Pancreas (tissue), 10 donors: ENCODE data around the gene ACOT7. TPM values are rescaled to one million over a fixed set of nuclear protein-coding genes. Genes with fewer than 3 reads are reported as not detected.

Source experiments
- ATAC-seq, 4 donors: fragments of 200-7000 bp; cut with Tn5 transposase; one replicate each; pipeline versions ENCODE4 v1.8.0 to v1.9.1; 2020; ENCODE audit warnings: mild to moderate bottlenecking in 4 of 4, moderate library complexity in 4 of 4
- DNase-seq, 6 donors: peaks; one replicate each; pipeline ENCODE4 v3.0.0-alpha.2; 2020
- FAIRE-seq: peaks from 2 replicates; lab custom pipeline; 2012; peaks lifted over from hg19 to GRCh38; lab: Jason Lieb, UNC
- H3K27ac ChIP-seq, 4 donors: fragments of 200-600 bp; sonication (generic); 1 replicate in 3 of 4; 2 replicates in 1 of 4; pipeline versions ENCODE4 v1.5.0 to v1.8.0; 2020
- H3K27me3 ChIP-seq, 4 donors: fragments of 200-600 bp; one replicate each; pipeline ENCODE4 v1.8.0; 2021
- H3K36me3 ChIP-seq, 3 donors: fragments of 200-600 bp; sonication (generic) in 1 of 3; one replicate each; pipeline versions ENCODE4 v1.5.0 to v1.8.0; 2020 to 2021
- H3K4me1 ChIP-seq, 3 donors: fragments of 200-600 bp; one replicate each; pipeline ENCODE4 v1.8.0; 2021
- H3K4me3 ChIP-seq, 4 donors: fragments of 200-600 bp; sonication (generic) in 2 of 4; one replicate each; pipeline versions ENCODE4 v1.5.0 to v1.8.0; 2020 to 2021
- H3K9me3 ChIP-seq, 4 donors: fragments of 200-600 bp; one replicate each; pipeline ENCODE4 v1.8.0; 2021
- WGBS, 2 donors: extraction: QIAGEN DNeasy Blood & Tissue Kit; methylation state at CpG; one replicate each; pipeline ENCODE4 v1.1.7; 2013; 5-methylcytosine and 5-hydroxymethylcytosine counted together
- intact Hi-C, 3 donors: fragments of 100-400 bp; cut with DNase I; formaldehyde crosslinking; loops; one replicate each; pipeline versions ENCODE4 v1.11.1 to v1.14.2; 2022
- polyA plus RNA-seq, 2 donors: library from polyadenylated mRNA; stranded (reverse); fragments of 200-250 nt; gene quantifications; one replicate each; pipeline ENCODE4 v1.2.3, GENCODE V29; 2013
- total RNA-seq, 6 donors: library from RNA; stranded (reverse); fragmentation: NEBNext Ultra II Directional in 4 of 6; extraction: Animal tissue kit (Norgen Biotek cat#: 25700) in 4 of 6; gene quantifications; one replicate each; pipeline versions ENCODE4 v1.2.1 to v1.2.4, GENCODE V29; 2021 to 2023
- TF ChIP-seq, protein P1 (sequence below), 4 donors: fragments of 200-600 bp; sonication (generic) in 3 of 4; IDR thresholded peaks; one replicate each; pipeline versions ENCODE4 v1.5.0 to v1.8.0; 2021; ENCODE audit warnings: antibody characterized with exemption in 4 of 4
- donor health status: healthy with polysubstance abuse.
- donor health status: DM: no; HTN: no; CAD: no; lungs with moderate emphysema.
- donor health status: DM: no; HTN: no; CAD: no.
- donor health status: control.
- donor health status: control.
- donor health status: Bipolar disorder and iron deficiency.
- donor health status: DM: yes; HTN: yes; CAD: no.
- donor health status: DM: no; HTN: no; CAD: no.
- donor health status: DM: no; HTN: no; CAD: no.
- donor health status: DM: yes; HTN: yes; CAD: no.

The ACOT7 gene
- total and polyA plus RNA-seq, 8 donors: 3.1 to 7.6 (median 5.2) TPM

DNA sequence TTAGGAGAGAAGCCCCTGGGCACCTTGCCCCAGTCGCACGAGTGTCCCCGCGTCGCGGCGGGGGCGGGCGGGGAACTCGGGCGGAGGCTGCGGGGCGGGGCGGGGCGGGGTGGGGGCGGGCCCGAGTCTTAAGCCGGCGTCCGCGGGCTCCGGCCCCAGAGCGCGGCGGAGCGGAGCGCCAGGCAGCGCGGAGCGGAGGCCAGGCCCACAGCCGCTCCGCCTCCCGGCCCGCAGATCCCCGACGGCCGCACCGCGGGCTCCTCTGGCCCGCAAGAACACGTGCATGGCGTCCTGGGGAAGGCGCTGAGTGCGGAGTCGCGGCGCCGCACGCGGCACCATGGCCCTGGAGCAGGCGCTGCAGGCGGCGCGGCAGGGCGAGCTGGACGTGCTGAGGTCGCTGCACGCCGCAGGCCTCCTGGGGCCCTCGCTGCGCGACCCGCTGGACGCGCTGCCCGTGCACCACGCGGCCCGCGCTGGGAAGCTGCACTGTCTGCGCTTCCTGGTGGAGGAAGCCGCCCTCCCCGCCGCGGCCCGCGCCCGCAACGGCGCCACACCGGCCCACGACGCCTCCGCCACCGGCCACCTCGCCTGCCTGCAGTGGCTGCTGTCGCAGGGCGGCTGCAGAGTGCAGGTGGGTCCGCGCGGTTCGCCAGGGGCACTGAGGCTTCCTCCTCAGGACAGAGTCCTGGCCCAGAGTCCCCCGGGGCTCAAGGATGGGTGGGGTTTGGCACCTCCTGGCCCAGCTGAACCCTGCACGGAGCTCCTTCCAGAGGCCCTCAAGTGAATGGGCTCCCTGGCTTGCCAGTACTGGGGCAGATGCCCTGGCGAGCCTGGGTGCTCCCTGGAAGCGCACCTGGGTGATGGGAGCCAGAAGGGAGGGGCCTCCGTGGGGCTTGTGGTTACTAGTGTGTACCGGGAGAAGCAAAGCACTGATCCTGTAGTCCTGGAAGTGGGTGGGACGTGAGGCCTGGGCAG, 31.3 kb upstream of the ACOT7 start, which contains the start of gene ESPN:
ESPN (plus strand) TSS at position 158 of the 975 bp plus-strand sequence; CDS start at position 338, 180 bp downstream.
- Histone ChIP-seq H3K4me3 (peak within 1 kb of the TSS in 1 of 4 donors; percentile 25), H3K9me3 (no peaks in the 10 kb centered on the region), H3K27ac (no peak within 1 kb of the TSS), H3K4me1 (peaks cover under 1 to 10% (median 7%) of the 10 kb centered on the region in 3 donors), H3K36me3 (no peaks in the 10 kb centered on the region), H3K27me3 (peaks cover 0 to 21% (median 8%) of the 10 kb centered on the region in 4 donors)
- intact Hi-C loops: no loop called here
- FAIRE-seq: no peak
- WGBS, 2 donors: 7 to 8% methylated on average over 80 to 99 of the region's 99 CpGs
- ATAC-seq: peak; percentile 20 to 37 (median 25)
- TF ChIP-seq, protein P1, sequence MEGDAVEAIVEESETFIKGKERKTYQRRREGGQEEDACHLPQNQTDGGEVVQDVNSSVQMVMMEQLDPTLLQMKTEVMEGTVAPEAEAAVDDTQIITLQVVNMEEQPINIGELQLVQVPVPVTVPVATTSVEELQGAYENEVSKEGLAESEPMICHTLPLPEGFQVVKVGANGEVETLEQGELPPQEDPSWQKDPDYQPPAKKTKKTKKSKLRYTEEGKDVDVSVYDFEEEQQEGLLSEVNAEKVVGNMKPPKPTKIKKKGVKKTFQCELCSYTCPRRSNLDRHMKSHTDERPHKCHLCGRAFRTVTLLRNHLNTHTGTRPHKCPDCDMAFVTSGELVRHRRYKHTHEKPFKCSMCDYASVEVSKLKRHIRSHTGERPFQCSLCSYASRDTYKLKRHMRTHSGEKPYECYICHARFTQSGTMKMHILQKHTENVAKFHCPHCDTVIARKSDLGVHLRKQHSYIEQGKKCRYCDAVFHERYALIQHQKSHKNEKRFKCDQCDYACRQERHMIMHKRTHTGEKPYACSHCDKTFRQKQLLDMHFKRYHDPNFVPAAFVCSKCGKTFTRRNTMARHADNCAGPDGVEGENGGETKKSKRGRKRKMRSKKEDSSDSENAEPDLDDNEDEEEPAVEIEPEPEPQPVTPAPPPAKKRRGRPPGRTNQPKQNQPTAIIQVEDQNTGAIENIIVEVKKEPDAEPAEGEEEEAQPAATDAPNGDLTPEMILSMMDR (IDR thresholded peaks at IDR 0.05): no peak
- peak in 1 of 6 donors; percentile 70 for DNase-seq

DNA sequence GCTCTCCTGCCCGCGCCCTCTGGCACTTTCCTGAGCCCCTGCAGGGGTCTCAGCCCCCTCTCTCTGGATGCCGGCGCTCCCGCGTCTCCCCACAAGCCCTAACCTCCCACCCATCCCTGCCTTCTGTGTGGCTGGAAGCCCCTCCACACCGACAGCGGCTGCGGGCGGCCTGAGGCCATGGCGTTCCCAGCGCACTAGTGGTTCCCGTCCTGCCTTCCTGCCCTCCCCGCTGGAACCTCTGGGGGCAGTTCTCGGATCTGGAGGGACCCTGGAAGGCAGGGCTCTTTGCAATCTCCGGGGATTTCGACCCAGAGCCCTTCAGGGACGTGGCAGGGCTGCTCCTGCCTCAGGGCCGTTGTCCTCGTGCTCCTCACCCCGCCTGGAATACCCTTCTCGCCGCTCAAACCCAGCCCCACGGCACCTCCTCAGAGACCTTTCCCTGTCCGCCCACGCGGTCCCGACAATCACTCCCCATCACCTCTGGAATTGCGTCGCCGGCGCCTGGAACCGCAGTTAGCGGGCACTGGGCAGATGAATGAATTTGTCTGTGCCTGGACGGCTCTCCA, 30.5 kb upstream of the ACOT7 start:
- no peak overlapping the region for H3K27ac ChIP-seq
- ATAC-seq (no peak), DNase-seq (peak in 1 of 6 donors; percentile 66), FAIRE-seq (no peak)
- H3K36me3 ChIP-seq: no peaks in the 10 kb centered on the region
- H3K4me3 ChIP-seq: peak overlapping the region in 1 of 4 donors; percentile 25
- H3K4me1 ChIP-seq: peaks cover 7 to 16% (median 8%) of the 10 kb centered on the region in 3 donors
- H3K9me3 ChIP-seq: no peaks in the 10 kb centered on the region
- H3K27me3 ChIP-seq: peaks cover 0 to 29% (median 10%) of the 10 kb centered on the region in 4 donors
- TF ChIP-seq, protein P1 (IDR thresholded peaks at IDR 0.05): no peak
- intact Hi-C loops: no loop called here
- WGBS, 2 donors: 8 to 9% methylated on average over 35 of the region's 35 CpGs

DNA sequence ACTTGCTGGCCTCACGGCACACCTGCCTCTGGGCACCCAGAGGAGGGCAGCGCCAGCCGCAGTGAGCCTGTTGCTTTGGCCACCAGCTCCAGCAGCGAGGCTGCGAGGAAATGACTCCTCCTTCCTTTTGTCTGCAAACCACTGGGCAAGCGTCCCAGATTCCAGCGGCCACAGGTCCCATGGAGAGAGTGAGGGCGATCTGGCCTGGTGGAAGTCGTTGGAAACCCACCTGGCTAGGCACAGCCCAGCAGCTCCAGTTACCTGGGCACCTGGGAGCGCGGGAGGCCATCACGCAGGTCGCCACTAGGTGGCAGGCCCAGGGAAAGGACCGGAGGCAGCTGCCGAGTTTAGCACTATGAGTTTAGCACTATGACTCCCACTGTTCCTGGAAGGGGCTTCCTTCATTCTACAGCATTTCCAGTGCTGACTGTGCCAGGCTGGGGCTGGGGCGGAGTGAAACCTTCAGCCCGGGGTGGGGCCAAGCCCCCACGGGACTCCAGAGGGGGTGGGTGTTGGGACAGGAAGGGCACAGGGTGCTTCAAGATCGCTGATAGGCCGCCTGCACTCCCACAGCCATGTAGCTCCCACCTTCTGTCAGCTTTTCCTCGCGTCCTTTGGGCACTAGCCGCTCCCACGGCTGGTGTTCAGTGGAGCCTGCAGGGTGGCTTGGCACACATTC, 29.9 kb upstream of the ACOT7 start:
- no peak for FAIRE-seq
- intact Hi-C loops: no loop called here
- no peaks in the 10 kb centered on the region for H3K36me3 ChIP-seq
- TF ChIP-seq, protein P1 (IDR thresholded peaks at IDR 0.05): peak; percentile 73 to 92 (median 78)
- H3K4me3 ChIP-seq: peak overlapping the region in 1 of 4 donors; percentile 25
- H3K9me3 ChIP-seq: no peaks in the 10 kb centered on the region
- H3K27me3 ChIP-seq: peaks cover 0 to 36% (median 12%) of the 10 kb centered on the region in 4 donors
- peak; percentile 84 to 89 (median 86) for ATAC-seq
- H3K4me1 ChIP-seq: peaks cover 7 to 19% (median 11%) of the 10 kb centered on the region in 3 donors
- H3K27ac ChIP-seq: no peak overlapping the region
- peak; percentile 57 to 93 (median 85) for DNase-seq
- 5 to 8% methylated on average over 17 to 24 of the region's 24 CpGs for WGBS, 2 donors

DNA sequence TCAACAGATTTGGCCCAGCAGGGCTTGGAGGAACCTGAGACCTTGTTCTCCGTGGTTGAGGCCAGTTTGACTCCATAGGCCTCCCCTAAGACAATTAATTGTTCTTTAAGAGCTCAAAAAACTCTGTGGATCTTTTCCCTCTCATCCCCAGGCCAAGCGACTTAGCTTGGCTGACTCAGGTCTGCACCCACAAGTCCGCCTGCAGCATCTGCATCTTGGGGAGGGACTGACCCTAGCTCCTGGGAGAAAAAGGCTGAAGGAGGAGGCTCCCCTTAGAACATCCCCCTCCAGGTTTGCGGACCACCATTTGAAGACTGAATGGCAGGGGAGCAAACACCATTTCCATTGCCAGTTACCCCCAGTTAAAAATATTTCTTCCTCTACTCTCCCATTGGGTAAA, 27.7 kb upstream of the ACOT7 start:
- FAIRE-seq (no peak), ATAC-seq (no peak), DNase-seq (no peak)
- Histone ChIP-seq H3K27me3 (peaks cover 0 to 47% (median 16%) of the 10 kb centered on the region in 4 donors), H3K4me1 (peaks cover 7 to 19% (median 11%) of the 10 kb centered on the region in 3 donors), H3K36me3 (no peaks in the 10 kb centered on the region), H3K4me3 (no peak overlapping the region), H3K9me3 (no peaks in the 10 kb centered on the region), H3K27ac (no peak overlapping the region)
- 81 to 83% methylated on average over 4 of the region's 4 CpGs for WGBS, 2 donors
- TF ChIP-seq, protein P1 (IDR thresholded peaks at IDR 0.05): no peak
- intact Hi-C loops: no loop called here
